Measurements from ENCODE around the gene TSPYL6.

DNA sequence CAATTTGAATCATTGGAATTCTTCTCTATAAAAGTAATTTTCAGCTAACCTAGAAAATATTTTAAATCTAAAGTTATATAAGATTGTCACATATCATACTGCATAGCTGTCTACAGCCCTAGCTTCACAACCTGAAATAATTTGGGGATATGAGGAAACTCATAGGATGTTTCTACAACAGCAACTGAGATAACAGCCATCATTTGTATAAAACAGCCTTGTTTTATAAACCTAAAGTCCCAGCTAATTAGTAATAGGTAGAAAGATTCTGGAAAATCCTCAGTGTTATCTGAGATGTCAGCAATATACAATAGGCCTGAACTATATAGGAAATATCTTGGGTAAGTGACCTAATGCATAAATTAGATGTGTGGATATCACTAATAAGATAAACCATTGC, 47.6 kb upstream of the TSPYL6 start:
- TF ChIP-seq, protein P1, sequence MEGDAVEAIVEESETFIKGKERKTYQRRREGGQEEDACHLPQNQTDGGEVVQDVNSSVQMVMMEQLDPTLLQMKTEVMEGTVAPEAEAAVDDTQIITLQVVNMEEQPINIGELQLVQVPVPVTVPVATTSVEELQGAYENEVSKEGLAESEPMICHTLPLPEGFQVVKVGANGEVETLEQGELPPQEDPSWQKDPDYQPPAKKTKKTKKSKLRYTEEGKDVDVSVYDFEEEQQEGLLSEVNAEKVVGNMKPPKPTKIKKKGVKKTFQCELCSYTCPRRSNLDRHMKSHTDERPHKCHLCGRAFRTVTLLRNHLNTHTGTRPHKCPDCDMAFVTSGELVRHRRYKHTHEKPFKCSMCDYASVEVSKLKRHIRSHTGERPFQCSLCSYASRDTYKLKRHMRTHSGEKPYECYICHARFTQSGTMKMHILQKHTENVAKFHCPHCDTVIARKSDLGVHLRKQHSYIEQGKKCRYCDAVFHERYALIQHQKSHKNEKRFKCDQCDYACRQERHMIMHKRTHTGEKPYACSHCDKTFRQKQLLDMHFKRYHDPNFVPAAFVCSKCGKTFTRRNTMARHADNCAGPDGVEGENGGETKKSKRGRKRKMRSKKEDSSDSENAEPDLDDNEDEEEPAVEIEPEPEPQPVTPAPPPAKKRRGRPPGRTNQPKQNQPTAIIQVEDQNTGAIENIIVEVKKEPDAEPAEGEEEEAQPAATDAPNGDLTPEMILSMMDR (IDR thresholded peaks at IDR 0.05), result no peak
- TF ChIP-seq POLR2A (IDR thresholded peaks at IDR 0.05), result no peak

Measured in breast epithelium (tissue), 3 donors.